Prostate gland (tissue), 2 donors: ENCODE data around the gene MICU1.

Source experiments
- POLR2A ChIP-seq: fragments of 450-650 bp; IDR thresholded peaks from one replicate; pipeline ENCODE4 v1.6.1; 2016; ENCODE audit warnings: antibody characterized with exemption, mild to moderate bottlenecking
- POLR2AphosphoS5 ChIP-seq: sonication (generic); formaldehyde crosslinking; IDR thresholded peaks from one replicate; pipeline ENCODE4 v1.6.1; 2017; ENCODE audit warnings: antibody characterized with exemption
- TF ChIP-seq, protein P1 (sequence below), 4 experiments: fragments of 200-600 bp in 2 of 4; fragments of 450-650 bp in 2 of 4; sonication (generic) in 2 of 4; IDR thresholded peaks; 1 replicate in 3 of 4; 2 replicates in 1 of 4; pipeline ENCODE4 v1.5.1; 2016 to 2019; ENCODE audit warnings: antibody characterized with exemption in 4 of 4, mild to moderate bottlenecking in 2 of 4, moderate library complexity in 2 of 4

- TF ChIP-seq POLR2A = no peak
- TF ChIP-seq, protein P1, sequence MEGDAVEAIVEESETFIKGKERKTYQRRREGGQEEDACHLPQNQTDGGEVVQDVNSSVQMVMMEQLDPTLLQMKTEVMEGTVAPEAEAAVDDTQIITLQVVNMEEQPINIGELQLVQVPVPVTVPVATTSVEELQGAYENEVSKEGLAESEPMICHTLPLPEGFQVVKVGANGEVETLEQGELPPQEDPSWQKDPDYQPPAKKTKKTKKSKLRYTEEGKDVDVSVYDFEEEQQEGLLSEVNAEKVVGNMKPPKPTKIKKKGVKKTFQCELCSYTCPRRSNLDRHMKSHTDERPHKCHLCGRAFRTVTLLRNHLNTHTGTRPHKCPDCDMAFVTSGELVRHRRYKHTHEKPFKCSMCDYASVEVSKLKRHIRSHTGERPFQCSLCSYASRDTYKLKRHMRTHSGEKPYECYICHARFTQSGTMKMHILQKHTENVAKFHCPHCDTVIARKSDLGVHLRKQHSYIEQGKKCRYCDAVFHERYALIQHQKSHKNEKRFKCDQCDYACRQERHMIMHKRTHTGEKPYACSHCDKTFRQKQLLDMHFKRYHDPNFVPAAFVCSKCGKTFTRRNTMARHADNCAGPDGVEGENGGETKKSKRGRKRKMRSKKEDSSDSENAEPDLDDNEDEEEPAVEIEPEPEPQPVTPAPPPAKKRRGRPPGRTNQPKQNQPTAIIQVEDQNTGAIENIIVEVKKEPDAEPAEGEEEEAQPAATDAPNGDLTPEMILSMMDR (IDR thresholded peaks at IDR 0.05) = no peak
- TF ChIP-seq POLR2AphosphoS5 = no peak
Measured at GRCh38 chr10:72660220-72660619, 34.3 kb upstream of the MICU1 start.
